Activated CD8-positive, alpha-beta memory T cell treated with anti-CD3 and anti-CD28 coated beads for 1 hour (primary cell): Measurements from ENCODE around the gene CTAG1A.
"Not testable (repeated sequence)": the region's sequence is repeated elsewhere in the genome, so short reads cannot be mapped to it uniquely, and the experiment has no call there.

ENCODE experiments used
- DNase-seq, 2 donors: peaks; one replicate each; pipeline ENCODE4 v3.0.0-alpha.2; 2020; ENCODE audit warnings: low read depth in 1 of 2; ENCODE audit errors: extremely low read depth in 1 of 2

The CTAG1A gene

DNA sequence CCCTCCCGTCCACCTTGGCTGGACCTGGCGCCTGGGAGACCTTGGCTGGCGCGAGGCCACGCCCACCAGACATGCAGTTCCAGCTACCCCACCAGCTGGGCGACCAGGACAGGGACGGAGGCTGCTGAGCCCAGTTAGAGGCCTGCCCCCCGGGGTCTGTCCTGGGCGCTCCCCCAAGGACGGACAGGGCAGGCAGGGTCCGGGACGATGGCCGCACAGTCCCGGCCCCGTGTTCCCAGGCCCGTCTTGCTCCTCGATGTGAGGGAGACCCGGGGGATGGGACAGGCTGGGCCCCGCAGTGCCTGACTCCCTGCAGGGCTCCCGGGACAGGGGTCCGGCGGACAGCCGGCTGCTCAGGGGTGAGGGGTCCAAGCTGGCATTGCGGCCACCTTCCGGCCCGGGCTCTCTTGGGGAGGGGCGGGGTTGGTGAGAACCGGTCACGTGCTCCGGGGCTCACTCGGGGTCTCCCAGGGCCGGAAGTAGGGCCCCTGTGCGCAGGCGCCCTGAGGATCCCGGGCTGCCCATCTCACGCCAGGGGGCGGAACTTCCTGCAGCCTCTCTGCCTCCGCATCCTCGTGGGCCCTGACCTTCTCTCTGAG, at the start of gene CTAG1A:
TSS of gene CTAG1A (plus strand) at position 549 of the 599 bp plus-strand sequence. CDS start 74 bp downstream, outside the sequence.
- not testable (repeated sequence) for DNase-seq

DNA sequence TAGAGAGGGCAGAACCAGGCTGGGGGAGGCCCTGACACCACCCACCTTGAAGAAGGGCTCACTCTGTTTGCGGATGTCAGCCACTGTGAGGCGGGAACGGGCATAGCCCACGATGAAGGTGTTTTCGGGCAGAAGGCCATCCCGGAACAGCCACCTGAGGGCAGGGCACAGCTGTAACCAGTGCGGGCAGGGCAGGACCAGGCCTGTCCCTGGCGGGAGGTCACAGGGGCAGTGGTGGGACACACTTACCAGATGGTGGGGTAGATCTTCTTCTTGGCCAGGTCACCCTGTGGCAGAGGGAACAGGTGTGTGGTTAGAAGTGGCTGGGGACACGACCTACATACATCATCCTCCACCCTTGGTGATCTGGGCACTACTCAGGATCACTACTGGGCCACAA, 49.0 kb upstream of the CTAG1A start:
- no peak for DNase-seq

DNA sequence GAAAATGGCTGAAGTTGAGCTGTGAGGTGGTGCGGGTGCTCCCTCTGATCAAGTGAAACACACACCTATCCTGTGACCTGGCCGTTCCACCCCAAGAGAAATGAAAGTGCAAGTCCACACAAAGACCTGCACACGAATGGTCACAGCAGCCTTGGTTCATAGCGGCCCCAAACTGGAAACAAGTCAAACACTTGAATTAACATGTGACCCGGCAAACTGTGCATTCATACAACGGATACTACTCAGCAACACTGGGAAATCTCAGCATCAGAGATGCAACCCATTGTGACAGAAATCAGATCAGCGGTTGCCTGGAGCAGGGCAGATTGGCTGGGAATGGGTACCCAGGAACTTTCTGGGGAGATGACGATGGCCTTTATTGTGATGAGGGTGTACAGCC, 45.9 kb upstream of the CTAG1A start:
- no peak for DNase-seq

DNA sequence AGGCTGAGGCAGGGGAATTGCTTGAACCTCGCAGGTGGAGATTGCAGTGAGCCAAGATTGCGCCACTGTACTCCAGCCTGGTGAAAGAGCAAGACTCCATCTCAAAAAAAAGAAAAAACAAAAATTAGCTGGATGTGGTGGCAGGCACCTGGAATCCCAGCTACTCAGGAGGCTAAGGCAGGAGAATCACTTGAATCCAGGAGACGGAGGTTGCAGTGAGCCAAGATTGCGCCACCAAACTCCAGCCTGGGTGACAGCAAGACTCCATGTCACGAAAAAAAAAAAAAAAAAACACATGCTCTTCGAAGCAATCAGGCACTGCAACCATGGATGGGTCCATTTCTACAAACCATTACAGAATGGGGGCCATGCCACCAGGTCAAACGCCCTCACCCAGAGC, 44.6 kb upstream of the CTAG1A start:
- DNase-seq: not testable (repeated sequence)

DNA sequence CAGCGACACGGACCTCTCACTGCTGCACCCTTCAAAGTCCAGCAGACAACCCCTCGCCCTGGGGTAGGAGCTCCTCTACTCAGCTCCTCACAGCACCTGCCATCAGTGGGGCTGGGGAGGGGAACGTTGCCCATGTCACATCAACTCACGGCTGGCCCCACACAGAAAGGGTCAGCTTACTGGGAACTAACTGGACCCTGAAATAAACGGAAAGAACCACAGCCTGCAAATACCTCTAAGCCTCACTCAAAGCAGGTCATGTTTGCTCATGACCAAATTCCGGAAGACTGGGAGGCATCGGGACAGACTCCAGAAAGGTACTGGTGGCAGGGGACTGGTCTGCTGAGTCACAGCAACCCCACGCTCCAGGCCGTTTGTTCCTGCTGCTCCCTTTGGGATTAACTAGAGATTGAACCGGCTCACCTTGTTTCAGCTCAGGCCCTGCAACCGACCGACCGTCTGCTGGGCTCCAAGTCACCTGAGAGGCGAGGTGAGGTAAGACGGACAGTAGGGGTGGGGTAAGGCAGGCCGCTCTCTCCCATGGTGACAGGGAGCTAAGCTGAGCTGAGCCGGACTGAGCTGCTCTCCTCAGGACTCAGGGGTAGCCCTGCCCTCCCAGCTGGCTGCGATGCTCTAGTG, 43.9 kb upstream of the CTAG1A start:
- DNase-seq: no peak

DNA sequence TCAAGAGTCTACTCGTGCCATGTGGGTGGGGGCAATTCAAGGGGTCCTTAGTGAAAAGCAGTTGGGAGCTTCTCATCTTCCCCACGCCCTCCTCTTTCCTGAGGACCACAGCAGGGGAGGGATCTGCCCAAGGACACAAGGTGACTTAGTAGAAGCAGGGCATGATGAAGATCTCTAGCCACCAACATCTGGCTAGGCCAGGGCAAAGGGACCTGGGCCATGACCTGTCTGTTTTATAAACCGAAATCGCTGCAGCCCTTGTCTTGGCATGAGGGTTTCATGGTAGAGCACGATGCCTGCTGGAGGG, 43.4 kb upstream of the CTAG1A start:
- DNase-seq: no peak

DNA sequence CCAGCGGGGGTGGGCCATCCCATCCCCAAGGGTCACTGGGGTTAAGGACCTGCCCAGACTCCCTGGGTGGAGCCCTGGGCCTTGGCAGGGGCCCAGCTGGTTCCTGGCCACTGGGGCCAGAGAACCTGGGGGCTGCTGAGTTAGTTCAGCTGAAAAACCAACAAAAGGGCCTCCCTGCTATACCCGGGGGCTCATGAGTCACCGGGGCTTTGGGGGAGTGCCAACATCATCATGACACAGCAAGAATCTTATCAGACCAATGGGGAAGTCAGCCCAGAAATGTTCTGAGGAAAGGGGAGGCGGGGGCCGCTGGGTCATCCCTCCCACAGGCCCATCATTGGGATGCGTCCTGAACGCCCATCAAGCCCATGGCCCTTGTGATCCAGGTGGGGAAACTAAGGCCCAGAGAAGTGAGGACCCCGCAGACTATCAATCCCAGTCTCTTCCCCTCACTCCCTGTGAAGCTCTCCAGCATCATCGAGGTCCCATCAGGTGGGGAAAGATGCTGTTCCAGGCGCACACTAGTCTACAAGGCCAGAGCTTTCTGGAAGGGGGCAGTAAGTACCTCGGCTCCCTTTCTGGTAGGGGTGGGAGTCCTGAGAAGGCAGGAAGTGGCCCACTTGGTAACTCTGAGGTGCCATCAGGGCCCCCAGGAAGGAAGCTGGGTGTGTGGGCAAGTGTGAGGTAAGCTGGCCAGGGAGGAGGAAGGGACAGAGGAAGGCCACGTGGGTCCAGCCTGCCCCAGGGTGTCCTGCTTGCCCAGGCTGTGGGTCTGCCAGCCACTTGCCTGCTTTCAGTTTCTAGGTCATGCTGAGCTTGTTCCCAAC, 42.8 kb upstream of the CTAG1A start:
- DNase-seq: no peak

DNA sequence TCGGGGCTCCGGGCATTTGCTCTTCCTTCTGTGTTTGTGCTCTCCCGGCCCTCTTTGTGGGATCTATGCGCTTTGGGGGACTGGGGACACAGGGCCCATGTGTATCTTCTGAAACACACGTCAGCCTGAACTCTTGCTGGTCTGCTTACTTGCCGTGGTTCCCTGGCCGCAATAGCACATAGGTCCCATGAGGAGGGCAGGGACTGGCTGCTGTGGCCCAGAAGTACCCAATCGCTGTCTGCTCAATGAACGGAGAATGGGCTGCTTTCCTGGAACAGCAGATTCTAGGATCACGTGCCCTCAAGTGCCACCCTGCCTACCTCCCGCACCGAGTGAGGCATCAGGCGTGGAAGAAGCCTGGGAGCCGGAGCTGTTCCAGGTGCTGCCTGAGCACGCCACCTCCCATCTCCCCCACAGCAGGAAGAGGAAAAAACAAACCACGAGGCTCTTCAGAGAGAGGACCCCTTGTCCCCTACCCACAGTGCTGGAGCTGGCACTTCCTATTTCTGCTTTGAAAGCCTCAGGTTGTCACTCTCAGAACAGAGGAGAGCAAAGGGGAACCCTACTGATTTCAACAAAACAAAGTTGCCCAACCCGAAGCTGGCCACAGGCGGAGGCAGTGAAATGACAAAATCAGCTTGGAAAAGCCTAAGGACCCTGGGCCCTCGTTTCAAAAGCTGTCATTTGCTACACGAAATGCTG, 42.1 kb upstream of the CTAG1A start:
- no peak for DNase-seq

DNA sequence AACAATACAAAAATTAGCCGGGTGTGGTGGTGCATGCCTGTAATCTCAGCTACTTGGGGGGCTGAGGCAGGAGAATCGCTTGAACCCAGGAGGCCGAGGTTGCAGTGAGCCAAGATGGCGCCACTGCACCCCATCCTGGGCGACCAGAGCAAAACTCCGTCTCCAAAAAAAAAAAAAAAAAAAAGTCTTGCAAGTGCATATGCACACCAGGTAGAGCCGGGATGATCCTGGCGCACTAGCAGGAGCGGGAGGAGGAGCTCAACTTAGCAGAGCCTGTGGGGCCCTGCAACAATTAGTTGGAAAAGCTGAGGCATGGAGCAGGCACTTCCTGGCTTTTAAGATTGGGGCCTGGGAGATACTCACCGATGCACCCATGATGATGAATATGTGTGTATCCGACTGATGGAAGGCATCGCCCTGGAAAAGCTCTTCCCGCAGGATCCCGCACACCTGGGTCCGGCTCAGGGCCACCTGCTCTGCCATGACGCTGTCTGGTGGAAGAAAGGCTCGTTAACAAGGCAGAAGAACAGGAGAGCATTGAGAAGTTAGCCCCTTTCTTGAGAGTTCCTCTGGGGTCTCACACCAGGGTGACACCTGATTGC, 39.2 kb upstream of the CTAG1A start:
- DNase-seq: no peak

DNA sequence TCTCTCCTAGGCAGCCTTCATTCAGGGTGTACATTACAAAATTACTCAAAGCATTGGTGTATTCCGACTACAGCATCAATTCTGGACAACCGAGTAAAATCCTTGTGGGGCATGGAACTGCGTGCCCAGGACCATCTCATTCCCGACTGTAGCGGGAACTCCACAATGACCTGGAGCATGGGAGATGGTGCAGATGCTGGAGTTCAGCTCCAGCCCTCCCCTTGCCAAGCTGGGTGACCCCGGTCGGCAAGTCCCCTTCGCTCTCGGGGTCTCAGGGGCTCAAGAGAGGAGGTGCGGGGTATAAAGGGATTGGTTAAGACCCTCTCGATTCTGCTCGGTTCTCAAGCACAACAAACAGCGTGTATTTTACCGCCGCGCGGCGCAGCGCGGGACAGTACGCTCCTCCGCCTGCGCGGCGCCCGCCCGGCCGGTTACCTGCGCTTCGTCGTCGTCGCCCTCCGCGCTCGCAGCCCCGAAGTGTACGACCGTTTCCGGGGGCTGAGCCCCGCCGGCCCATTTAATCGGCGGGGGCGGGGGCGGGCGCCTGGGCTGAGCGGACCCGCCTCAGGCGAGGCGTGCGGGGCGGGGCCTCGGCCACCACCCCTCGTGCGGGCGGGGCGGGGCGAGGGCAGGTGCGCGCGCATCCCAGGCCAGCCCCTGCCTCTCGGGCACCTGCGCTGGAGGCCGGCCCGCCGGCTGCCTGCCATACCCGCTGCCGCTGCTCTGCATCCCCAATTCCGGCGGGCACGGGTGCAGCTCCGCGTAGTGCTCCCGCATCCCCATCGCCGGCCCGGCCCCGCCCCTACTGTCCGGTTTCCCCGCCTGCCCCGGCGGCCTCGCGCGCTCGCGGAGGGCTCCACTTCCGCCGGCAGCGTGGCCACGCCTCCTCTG, 38.3 kb upstream of the CTAG1A start, which contains the start of gene G6PD:
TSS of gene G6PD (minus strand) at position 493 of the 891 bp plus-strand sequence. CDS start 691 bp downstream, outside the sequence.
- peak in 1 of 2 donors; percentile 74 for DNase-seq

DNA sequence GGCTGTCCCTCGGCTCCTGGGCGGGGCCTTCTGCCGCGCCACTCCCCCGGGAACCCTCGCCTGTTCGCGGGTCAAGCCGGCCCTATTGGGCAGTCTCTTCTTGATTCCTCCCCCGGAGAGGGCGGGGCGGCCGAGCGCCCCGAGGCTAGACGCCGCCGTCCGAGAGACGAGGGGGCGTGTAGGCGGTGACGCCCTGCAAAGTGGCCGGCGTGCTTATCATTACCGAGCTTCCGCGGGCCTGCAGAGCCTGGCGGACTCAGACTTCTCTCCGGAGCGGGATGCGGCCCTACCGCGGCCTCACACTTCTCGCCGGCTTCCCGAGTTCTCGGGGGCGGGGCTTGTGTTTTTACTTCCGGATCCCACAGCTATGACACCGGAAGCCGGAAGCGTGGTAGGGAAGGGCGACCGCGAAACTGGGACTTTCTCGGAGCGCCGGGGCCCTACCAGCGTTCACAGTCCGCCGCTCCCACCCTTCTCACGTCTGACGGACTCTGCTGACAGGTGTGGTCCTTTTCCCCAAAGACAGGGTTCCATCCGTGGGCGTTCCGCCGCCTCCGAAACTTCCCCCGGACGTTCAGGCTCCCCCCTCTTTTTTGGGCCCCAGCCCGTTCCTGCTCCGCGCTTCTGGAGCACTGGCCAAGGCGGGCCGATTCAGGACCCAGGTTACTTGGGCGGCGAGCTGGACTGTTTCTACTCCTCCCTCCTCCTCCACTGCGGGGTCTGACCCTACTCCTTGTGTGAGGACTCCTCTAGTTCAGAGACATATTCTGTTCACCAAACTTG, 37.5 kb upstream of the CTAG1A start, which contains the start of gene IKBKG:
TSS of gene IKBKG (plus strand) at position 376 of the 783 bp plus-strand sequence. CDS start 4,383 bp downstream, outside the sequence.
- DNase-seq: peak; percentile 64 to 72

DNA sequence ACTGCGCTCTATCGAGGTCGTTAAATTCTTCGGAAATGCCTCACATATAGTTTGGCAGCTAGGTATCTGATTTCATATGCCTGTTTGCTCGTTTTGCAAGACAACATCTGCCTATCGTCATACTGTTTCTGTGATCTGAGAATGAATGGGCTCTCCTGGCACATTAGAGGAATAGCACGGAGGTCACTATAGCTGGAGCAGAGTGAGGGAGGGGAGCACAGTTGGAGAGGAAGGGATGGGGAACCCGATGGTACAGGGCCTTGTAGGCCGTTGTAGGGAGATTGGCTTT, 37.0 kb upstream of the CTAG1A start:
- no peak for DNase-seq

DNA sequence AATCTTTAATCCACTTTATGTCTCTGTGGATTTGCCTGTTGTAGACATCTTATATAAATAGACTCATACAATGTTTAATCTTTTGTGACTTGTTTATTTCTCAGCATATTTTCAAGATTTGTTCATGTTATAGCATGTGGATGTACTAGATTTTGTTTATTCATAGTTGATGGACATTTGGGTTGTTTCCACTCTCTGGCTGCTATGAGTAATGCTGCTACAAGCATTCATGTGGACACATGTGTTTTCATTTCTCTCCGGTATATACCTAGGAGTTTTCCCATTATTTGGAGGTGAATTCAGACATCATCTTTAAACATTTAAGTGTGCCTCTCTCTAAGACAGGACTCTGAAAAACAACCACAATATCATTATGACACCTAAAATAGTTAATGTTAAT, 35.2 kb upstream of the CTAG1A start:
- DNase-seq: no peak

DNA sequence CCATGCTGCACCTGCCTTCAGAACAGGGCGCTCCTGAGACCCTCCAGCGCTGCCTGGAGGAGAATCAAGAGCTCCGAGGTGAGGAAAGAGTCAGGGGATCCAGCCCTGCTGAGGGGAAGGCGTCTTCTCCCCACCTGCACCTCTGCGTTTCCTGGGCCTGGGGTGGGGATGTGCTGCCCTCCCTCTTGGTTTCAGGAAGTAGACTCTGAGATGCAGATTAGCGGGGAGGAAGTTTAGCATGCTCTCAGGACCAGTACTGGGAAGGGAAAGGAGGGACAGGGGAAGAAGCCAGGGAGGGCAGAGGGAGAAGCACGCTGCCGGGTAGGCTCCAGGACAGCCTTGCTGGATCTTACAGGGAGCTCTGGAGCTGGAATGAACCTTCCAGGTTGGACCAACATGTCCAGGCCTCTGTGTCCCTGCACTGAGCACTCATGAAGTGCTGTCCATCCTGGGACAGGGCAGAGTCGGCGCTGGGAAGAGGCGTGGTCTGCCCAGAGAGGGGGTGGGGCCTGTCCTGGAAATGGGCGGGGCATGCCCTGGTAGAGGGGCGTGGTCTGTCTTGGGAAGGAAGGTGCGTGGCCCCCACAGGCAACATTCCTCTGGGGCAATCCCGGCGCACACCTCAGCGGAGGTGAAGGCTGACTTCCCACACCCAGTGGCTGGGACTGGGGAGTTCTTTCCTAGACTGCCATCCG, 32.7 kb upstream of the CTAG1A start:
- DNase-seq: not testable (repeated sequence)

DNA sequence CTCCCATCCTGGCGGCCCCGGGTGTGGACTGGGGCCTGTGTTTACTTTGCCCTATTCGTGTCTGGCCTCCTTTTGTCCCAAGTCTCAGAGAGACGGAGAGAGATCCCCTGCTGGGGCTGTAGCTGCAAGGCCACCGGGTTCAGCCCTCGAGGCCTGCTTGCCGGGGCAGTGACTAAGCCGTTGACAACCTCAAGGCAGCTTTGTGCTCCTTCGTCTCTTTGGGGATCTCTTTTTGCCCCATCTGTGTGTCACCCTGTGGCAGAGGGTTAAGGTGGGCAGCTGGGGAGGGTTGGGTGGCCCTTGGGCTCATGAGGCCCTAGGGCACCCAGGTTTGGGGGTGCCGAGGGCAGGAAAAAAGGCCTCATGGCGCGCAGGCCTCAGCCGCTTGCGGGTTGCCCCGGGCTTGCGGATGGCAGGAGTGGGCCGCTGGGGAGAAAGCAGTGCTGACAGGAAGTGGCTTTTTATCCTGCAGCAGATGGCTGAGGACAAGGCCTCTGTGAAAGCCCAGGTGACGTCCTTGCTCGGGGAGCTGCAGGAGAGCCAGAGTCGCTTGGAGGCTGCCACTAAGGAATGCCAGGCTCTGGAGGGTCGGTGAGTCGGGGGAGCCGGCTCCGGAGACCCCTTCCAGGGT, 26.8 kb upstream of the CTAG1A start:
- DNase-seq: not testable (repeated sequence)

DNA sequence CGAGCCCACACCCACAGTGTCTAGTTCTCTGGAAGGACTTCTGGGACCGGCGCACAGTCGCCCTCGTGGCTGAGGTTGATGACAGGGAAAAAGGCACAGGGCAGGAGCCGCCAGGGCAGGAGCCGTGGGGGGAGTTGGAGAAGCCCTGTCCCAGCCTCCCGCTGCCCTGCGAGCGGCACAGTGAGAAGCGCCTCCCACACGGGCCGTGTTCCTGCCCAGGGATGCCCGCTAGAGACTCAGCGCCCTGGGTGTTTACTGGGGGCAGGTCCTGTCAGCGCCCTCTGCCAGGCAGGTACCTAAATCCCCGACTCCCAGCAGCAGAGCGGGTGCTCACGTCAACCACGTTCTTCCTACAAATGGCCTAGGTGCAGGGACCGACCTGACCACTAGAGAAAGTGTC, 26.0 kb upstream of the CTAG1A start:
- DNase-seq: not testable (repeated sequence)

DNA sequence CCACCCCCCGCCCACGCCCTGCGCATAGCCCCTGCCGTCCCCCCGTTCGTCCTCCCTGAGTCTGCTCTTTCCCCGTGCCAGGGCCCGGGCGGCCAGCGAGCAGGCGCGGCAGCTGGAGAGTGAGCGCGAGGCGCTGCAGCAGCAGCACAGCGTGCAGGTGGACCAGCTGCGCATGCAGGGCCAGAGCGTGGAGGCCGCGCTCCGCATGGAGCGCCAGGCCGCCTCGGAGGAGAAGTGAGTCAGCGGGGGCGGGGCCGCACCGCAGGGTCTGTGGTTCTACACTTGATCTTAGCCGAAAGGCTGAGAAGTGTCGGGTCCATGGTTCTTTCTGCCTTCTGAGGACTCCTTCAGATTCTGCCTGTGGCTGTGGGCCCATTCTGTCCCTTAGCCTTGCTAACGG, 24.6 kb upstream of the CTAG1A start:
- not testable (repeated sequence) for DNase-seq

DNA sequence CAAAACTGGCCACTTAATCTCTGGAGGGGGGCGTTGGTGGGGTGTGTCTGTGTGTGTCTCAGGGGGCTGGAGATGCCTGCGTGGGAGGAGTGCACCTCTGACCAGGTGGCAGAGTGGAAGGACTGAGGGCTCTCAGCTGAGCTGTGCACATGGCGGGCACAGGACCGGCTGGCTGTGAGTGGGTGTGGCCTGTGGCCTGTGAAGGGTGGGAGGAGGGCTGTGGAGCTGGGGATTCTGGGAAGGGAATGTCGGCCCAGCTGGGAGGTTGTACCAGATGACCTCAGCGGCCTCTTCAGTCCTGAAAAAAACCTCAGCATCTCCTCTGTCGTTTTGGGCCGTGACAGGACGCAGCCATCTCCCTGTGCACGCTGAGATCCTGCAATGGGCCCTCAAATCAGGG, 22.6 kb upstream of the CTAG1A start:
- not testable (repeated sequence) for DNase-seq
